Pons (tissue), 1 donor: ENCODE data around the gene TXNRD2.

Source experiments
- DNase-seq: peaks from one replicate; pipeline ENCODE4 v3.0.0-alpha.2; 2016; ENCODE audit warnings: low spot score

TXNRD2 gene

GRCh38 chr22:19979712-19980493, 38.3 kb upstream of the TXNRD2 start:
- no peak for DNase-seq

DNA sequence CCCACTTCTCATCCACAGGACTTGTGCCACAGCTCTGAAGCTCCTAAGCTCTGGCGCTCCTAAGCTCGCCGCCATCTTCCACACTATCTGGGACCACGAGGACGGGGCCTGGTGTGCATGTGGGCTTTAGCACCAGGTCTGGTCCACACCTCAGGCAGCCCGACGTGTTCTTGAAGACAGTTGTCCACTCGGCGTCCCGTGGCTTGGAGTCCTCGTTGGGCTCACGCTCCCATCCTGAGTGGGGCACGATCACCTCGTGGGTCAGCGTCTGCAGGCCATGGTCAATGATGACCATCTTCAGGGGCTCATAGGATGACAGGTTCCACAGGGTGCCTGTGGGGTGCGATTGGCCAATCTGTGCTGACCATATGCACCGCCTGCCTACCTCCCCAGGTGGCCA, 37.1 kb upstream of the TXNRD2 start:
- DNase-seq: no peak

DNA sequence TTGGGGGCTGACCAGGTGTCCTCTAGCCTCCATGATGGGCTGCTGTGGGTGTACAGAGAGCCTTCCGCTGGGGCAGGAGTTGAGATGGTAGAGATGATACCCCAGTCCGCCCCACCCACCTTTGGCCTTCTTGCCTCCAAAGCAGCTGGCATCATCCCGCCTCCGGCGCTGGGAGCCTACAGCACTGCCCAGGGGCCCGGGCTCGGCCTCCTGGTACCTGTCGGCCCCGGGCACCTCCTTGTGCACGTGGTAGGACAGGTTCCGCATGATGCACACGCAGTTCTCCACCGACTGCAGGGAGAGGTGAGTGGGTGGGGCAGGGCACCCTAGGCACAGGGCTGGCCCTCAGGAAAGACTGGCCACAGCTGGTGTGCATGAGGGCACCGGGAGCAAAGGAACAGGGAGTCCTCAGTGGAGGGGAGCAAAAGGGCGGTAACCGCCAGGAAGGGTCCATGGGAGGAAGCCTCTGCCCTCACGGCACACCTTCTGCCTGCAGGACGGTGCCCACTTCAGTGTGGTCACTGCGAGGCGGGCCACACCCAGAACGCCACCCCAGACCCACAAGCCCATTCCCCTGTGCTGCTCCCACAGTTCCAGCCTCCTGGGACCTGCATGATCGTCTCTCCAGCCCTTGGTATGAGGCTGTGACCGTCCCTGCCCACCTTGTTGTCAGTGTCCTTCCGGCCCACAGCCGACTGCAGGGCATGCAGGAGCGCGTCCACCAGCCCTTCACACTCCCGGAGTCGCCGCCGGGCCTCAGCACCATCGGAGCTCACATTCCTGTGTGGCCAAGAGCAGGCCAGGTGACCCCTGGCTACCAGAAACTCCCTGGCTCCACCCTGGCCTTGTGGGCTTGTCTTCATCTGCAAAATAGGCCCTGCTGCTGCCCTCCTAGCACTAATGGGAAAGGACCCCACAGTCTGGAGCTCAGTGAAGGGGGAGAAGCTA, 36.0 kb upstream of the TXNRD2 start:
- no peak for DNase-seq

DNA sequence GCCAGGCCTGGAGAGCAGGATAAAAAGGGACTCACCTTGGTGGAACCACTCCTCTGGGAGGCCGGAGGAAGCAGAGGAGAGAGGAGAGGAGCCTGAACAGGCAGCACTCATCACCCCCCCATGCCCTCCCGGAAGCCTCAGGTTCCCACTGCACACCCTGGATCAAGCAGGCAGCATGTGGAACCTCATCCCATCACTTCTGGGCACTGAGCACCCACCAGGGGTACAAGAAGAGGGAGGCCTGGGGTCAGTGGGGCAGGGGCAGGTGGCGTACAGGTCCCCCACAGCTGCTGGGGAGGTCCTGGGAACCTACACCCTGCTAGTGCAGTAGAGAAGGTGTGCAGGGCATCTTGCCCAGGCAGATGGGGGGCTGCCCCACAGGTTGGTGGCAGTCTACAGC, 35.1 kb upstream of the TXNRD2 start:
- no peak for DNase-seq

DNA sequence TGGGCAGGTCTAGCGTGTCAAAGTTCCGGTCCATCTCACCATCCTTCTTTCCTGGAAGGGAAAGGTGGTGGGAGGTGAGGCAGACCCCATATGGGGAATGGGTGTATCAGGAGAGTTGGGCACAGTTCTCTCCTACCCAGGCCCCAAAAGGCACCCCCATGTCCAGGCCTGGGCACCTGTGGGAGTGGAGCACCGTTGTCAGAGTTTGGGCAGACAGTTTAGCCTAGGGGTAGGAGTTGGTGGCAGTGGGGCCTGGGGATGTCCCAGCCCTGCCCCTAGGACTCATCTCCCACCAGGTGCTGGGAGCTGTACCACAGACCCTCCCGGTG, 34.1 kb upstream of the TXNRD2 start:
- DNase-seq: no peak

DNA sequence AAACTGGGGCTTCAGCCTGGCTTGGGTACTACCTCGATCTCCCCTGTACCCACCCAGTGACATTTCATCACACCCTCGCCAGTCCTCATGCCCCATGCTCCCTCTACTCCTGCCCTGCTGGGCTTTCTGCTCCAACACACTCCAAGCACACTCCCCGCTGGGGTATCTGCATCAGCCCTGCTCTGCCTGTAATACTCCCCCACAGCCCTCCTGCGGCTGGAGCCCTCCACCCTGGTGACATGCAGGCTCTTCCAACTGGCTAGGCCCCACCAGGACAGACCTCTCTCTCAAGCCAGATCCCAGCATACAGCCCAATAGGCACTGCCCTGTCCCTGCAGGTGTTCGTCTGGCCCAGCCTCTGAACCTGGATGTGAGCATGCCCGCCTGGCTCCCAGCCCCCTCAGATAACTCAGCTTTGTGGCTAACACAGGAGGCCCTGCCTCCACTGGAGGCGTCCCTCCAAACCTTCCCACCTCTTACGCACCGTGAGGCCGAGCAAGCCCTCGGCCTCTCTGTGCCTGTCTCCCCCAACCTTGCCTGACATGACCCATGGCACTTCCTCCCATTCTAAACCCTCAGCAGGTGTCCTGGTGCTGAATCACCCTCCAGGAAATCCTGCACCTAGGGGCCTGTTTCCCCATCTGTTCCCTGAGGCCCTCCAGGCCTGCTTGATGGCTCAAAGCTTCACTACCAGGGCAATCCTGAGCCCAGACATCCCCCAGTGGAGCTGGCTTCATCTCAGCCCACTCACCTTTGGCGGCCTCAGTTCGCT, 33.5 kb upstream of the TXNRD2 start:
- no peak for DNase-seq

GRCh38 chr22:19974268-19974861, 32.7 kb upstream of the TXNRD2 start:
- DNase-seq: no peak

DNA sequence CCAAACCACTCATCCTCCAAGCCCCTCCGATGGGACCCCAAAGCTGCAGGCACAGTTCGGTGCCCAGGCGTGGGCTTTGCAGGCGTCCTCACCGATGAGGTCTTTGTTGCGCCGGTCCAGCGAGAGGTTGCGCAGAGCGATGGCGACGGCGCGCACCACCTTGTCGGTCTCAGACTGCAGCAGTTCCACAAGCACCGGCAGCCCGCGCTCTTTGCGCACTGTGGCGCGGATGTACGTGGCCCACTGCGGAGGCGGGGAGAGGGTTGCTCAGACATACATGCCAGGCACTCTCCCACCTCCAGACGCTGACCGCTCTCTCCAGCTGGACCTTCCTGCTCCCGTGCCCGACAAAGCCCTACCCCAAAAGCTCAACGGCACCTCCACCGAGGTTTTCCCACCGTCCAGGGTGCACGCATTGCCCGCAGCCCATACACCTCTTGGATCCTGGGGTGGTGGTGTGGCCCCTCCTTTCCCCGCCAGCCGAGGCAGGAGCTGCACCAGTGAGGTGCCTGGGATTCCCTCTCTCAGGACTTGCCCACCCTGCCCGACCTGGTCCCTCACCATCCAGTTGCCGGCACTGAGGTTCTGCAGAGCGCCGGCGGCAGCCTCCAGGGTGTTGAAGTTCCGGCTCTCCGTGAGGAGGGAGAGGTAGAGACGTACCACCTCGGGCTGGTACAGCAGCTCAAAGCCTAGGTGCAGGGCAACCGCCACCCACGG, 32.1 kb upstream of the TXNRD2 start:
- DNase-seq: no peak

DNA sequence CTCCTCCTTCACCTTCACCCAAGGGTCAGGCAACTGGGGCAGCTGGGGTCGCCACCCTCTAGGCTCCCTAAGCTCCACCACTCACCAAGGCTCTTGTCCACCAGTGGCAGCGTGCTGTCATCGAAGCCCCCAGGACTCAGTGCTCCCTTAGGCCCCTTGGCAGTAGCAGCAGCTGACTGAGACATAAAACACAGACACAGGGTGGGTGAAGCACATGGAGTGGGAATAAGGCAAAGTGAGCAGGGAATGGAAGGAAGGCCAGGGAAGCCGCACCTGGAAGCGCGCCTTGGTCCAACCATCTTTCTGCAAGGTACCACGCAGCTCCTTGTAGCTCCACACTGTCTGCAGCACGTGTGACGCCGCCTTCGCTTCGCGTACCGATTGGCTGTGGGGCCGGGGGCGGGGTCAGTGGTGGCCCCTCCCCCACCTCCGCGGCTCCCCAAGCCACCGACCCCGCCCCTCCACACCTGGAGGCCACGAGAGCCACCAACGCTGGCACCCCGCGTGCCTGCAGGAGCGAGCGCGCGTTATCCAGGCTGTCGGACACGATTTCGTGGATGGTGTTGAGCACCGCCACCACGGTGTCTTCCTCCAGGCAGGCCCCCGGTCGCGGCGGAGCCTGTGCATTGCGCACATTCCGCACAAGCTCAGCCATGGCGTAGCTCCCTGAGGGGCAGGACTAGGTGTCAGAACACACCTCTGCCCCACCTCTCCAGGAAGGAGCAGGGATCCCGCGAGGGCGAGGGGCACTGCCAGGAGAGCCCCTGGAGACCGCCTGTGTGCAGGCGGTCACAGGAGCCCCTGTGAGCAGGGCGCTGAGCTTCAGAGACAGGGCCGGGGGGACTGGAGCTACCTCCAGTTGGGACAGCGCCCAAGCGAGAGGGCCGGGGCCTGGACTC, 31.3 kb upstream of the TXNRD2 start:
- no peak for DNase-seq

- no peak for DNase-seq
Observed at GRCh38 chr22:19972251-19972650, 30.6 kb upstream of the TXNRD2 start.

- no peak for DNase-seq
Observed at GRCh38 chr22:19971276-19972124, 29.9 kb upstream of the TXNRD2 start.

- DNase-seq: peak; percentile 51
Observed at GRCh38 chr22:19970479-19971275, 29.1 kb upstream of the TXNRD2 start.

DNA sequence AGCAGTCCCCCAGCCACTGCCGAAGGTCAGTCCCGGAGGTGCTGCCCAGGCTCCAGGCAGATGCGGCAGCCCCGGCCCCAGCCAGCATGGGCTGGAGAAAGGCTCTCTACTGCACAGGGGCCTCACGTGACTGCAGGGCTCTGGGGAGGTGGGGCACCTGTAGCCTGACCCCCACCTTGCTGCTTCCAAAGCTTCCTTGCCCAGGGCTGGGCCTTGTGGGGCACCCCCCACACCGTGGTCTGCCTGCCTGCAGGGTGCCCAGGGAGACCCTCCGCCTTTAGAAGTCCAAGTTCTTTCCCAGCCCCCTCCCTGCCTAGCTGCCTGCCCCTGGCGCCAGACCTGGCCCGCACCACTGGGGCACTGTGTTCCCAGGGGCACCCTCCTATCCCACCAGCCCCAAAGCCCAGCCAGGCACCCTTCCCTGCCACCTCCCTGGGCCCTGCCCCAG, 28.4 kb upstream of the TXNRD2 start:
- no peak for DNase-seq

DNA sequence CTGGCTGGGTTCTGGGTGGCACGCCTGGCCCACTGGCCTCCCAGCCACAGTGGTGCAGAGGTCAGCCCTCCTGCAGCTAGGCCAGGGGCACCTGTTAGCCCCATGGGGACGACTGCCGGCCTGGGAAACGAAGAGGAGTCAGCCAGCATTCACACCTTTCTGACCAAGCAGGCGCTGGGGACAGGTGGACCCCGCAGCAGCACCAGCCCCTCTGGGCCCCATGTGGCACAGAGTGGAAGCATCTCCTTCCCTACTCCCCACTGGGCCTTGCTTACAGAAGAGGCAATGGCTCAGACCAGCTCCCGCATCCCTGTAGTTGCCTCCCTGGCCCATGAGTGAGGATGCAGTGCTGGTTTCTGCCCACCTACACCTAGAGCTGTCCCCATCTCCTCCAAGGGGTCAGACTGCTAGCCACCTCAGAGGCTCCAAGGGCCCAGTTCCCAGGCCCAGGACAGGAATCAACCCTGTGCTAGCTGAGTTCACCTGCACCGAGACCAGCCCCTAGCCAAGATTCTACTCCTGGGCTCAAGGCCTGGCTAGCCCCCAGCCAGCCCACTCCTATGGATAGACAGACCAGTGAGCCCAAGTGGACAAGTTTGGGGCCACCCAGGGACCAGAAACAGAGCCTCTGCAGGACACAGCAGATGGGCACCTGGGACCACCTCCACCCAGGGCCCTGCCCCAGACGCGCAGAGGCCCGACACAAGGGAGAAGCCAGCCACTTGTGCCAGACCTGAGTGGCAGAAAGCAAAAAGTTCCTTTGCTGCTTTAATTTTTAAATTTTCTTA, 27.7 kb upstream of the TXNRD2 start:
- DNase-seq: no peak

GRCh38 chr22:19968450-19968891, 26.9 kb upstream of the TXNRD2 start:
- no peak for DNase-seq

DNA sequence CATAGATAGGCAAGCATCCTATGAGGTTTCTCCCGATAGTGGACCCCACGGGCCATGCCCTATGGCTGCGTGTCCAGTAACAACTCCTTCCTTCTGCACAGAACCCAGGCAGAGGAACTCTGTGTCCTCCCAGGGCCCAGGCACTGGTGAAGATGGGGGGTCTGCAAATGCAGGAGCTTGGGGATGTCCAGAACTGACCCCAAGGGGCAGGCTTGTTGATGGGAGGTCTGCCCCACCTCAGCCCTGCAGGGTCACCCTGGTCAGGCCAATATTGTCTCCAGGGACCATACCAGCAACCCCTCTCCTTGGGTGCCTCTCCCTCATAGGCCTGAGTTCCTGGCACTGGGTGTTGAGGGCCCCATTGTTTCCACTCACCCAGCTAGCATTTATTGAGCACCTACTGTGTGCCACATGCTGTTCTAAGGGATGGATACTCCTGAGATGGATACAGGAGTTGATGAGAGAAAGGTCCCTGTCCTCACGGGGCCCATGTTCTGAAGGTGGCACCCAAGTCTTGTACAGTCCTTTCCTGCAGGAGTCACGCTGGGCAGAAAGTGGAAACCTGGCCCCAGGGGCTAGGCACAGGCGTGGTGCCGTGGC, 26.3 kb upstream of the TXNRD2 start:
- no peak for DNase-seq
